ENCODE measurements around the gene PGD. TPM values are rescaled to one million over a fixed set of nuclear protein-coding genes. Genes with fewer than 3 reads are reported as not detected.
"Not testable (repeated sequence)": the region's sequence is repeated elsewhere in the genome, so short reads cannot be mapped to it uniquely, and the experiment has no call there.

PGD gene
- total RNA-seq, 3 donors from 2014 or later (not counting 1 experiment from before 2014, with no cell fraction given) = 35.8 to 113 (median 39.8) TPM

- Mint-ChIP-seq H3K4me3 (no peak overlapping the region), H3K36me3 (peaks cover 13% of the 10 kb centered on the region), H3K4me1 (no peaks in the 10 kb centered on the region), H3K27ac (peak overlapping the region in 1 of 2 donors; percentile 56), H3K27me3 (ENCODE audit: low read depth in 2 of 2) (no peaks in the 10 kb centered on the region), H3K9me3 (no peaks in the 10 kb centered on the region)
- TF ChIP-seq, protein P1, sequence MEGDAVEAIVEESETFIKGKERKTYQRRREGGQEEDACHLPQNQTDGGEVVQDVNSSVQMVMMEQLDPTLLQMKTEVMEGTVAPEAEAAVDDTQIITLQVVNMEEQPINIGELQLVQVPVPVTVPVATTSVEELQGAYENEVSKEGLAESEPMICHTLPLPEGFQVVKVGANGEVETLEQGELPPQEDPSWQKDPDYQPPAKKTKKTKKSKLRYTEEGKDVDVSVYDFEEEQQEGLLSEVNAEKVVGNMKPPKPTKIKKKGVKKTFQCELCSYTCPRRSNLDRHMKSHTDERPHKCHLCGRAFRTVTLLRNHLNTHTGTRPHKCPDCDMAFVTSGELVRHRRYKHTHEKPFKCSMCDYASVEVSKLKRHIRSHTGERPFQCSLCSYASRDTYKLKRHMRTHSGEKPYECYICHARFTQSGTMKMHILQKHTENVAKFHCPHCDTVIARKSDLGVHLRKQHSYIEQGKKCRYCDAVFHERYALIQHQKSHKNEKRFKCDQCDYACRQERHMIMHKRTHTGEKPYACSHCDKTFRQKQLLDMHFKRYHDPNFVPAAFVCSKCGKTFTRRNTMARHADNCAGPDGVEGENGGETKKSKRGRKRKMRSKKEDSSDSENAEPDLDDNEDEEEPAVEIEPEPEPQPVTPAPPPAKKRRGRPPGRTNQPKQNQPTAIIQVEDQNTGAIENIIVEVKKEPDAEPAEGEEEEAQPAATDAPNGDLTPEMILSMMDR (IDR thresholded peaks at IDR 0.05) = no peak
- H3K27me3 ChIP-seq (ENCODE audit: control insufficient read depth, insufficient read depth, low read length) = no peaks in the 10 kb centered on the region
- peaks cover 29% of the 10 kb centered on the region for H3K36me3 ChIP-seq (ENCODE audit: control insufficient read depth, insufficient read depth, low read length)
- DNase-seq (no peak), ATAC-seq (no peak)
- no peak overlapping the region for H3K4me3 ChIP-seq (ENCODE audit: low read length)
- no peaks in the 10 kb centered on the region for H3K4me1 ChIP-seq (ENCODE audit: control insufficient read depth, insufficient read depth, low read length)
- H3K27ac ChIP-seq (ENCODE audit: low read length) = no peak overlapping the region
- WGBS (ENCODE audit: insufficient coverage) = 89% methylated on average over 15 of the region's 15 CpGs
- intact Hi-C loops (cut with micrococcal nuclease) = no loop called here
- H3K9me3 ChIP-seq (ENCODE audit: control insufficient read depth, insufficient read depth, low read length) = no peaks in the 10 kb centered on the region
Observed at GRCh38 chr1:10419351-10419750, 20.5 kb downstream of the PGD start.

- Histone ChIP-seq H3K27ac (ENCODE audit: low read length) (no peak overlapping the region), H3K36me3 (ENCODE audit: control insufficient read depth, insufficient read depth, low read length) (peaks cover 23% of the 10 kb centered on the region), H3K4me1 (ENCODE audit: control insufficient read depth, insufficient read depth, low read length) (no peaks in the 10 kb centered on the region), H3K27me3 (ENCODE audit: control insufficient read depth, insufficient read depth, low read length) (no peaks in the 10 kb centered on the region), H3K9me3 (ENCODE audit: control insufficient read depth, insufficient read depth, low read length) (no peaks in the 10 kb centered on the region), H3K4me3 (ENCODE audit: low read length) (no peak overlapping the region)
- Mint-ChIP-seq H3K27me3 (ENCODE audit: low read depth in 2 of 2) (no peaks in the 10 kb centered on the region), H3K36me3 (peaks cover 13% of the 10 kb centered on the region), H3K4me3 (no peak overlapping the region), H3K9me3 (no peaks in the 10 kb centered on the region), H3K4me1 (no peaks in the 10 kb centered on the region), H3K27ac (no peak overlapping the region)
- TF ChIP-seq, protein P1 (IDR thresholded peaks at IDR 0.05) = no peak
- DNase-seq (no peak), ATAC-seq (no peak)
- WGBS (ENCODE audit: insufficient coverage) = 92% methylated on average over 5 of the region's 5 CpGs
- intact Hi-C loops (cut with micrococcal nuclease) = loop anchor here (10.0 kb wide), 1 partner anchor 927 kb away; no protein-coding TSS in a partner anchor
Observed at GRCh38 chr1:10421637-10422036, 22.8 kb downstream of the PGD start.

GRCh38 chr1:10424034-10424433 lies 25.2 kb downstream of the PGD start:
- H3K4me1 Mint-ChIP-seq = peaks cover 0 to 4% of the 10 kb centered on the region in 2 donors
- H3K36me3 Mint-ChIP-seq = peaks cover 13% of the 10 kb centered on the region
- H3K27me3 Mint-ChIP-seq (ENCODE audit: low read depth in 2 of 2) = no peaks in the 10 kb centered on the region
- H3K27ac Mint-ChIP-seq = no peak overlapping the region
- Histone ChIP-seq H3K4me1 (ENCODE audit: control insufficient read depth, insufficient read depth, low read length) (no peaks in the 10 kb centered on the region), H3K27ac (ENCODE audit: low read length) (no peak overlapping the region), H3K4me3 (ENCODE audit: low read length) (no peak overlapping the region), H3K9me3 (ENCODE audit: control insufficient read depth, insufficient read depth, low read length) (no peaks in the 10 kb centered on the region), H3K27me3 (ENCODE audit: control insufficient read depth, insufficient read depth, low read length) (no peaks in the 10 kb centered on the region), H3K36me3 (ENCODE audit: control insufficient read depth, insufficient read depth, low read length) (peaks cover 10% of the 10 kb centered on the region)
- TF ChIP-seq, protein P1 (IDR thresholded peaks at IDR 0.05) = no peak
- intact Hi-C loops (cut with micrococcal nuclease) = loop anchor here (10.0 kb wide), 1 partner anchor 929 kb away; no protein-coding TSS in a partner anchor
- ATAC-seq = no peak
- WGBS (ENCODE audit: insufficient coverage) = 88% methylated on average over 9 of the region's 9 CpGs
- no peaks in the 10 kb centered on the region for H3K9me3 Mint-ChIP-seq
- no peak overlapping the region for H3K4me3 Mint-ChIP-seq
- no peak for DNase-seq

- Histone ChIP-seq H3K4me3 (ENCODE audit: low read length) (no peak overlapping the region), H3K27me3 (ENCODE audit: control insufficient read depth, insufficient read depth, low read length) (no peaks in the 10 kb centered on the region), H3K27ac (ENCODE audit: low read length) (no peak overlapping the region), H3K9me3 (ENCODE audit: control insufficient read depth, insufficient read depth, low read length) (no peaks in the 10 kb centered on the region), H3K4me1 (ENCODE audit: control insufficient read depth, insufficient read depth, low read length) (peaks cover 2% of the 10 kb centered on the region), H3K36me3 (ENCODE audit: control insufficient read depth, insufficient read depth, low read length) (peaks cover 6% of the 10 kb centered on the region)
- no peaks in the 10 kb centered on the region for H3K9me3 Mint-ChIP-seq
- no peak overlapping the region for H3K4me3 Mint-ChIP-seq
- WGBS (ENCODE audit: insufficient coverage) = 94% methylated on average over 6 of the region's 8 CpGs
- ATAC-seq = no peak
- DNase-seq = no peak
- TF ChIP-seq, protein P1 (IDR thresholded peaks at IDR 0.05) = no peak
- H3K27me3 Mint-ChIP-seq (ENCODE audit: low read depth in 2 of 2) = no peaks in the 10 kb centered on the region
- intact Hi-C loops (cut with micrococcal nuclease) = loop anchor here (10.0 kb wide), 1 partner anchor 930 kb away; no protein-coding TSS in a partner anchor
- H3K27ac Mint-ChIP-seq = no peak overlapping the region
- peaks cover 2 to 4% of the 10 kb centered on the region in 2 donors for H3K4me1 Mint-ChIP-seq
- H3K36me3 Mint-ChIP-seq = peaks cover 7% of the 10 kb centered on the region
Observed at GRCh38 chr1:10424651-10425050, 25.8 kb downstream of the PGD start.

DNA sequence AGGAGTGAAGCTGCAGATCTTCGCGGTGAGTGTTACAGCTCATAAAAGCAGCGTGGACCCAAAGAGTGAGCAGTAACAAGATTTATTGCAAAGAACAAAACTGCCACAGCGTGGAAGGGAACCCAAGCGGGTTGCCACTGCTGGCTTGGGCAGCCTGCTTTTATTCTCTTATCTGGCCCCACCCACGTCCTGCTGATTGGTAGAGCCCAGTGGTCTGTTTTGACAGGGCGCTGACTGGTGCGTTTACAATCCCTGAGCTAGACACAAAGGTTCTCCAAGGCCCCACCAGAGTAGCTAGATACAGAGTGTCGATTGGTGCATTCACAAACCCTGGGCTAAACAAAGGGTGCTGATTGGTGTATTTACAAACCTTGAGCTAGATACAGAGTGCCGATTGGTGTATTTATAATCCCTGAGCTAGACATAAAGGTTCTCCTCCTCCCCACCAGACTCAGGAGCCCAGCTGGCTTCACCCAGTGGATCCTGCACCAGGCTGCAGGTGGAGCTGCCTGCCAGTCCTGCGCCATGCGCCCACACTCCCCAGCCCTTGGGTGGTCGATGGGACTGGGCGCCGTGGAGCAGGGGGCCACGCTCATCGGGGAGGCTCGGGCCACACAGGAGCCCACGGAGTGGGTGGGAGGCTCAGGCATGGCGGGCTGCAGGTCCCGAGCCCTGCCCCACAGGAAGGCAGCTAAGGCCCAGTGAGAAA lies 27.1 kb downstream of the PGD start:
- intact Hi-C loops (cut with micrococcal nuclease) = loop anchor here (10.0 kb wide), 1 partner anchor 931 kb away; no protein-coding TSS in a partner anchor
- not testable (repeated sequence) for H3K27me3 Mint-ChIP-seq (ENCODE audit: low read depth in 2 of 2); H3K9me3 Mint-ChIP-seq; H3K27ac ChIP-seq (ENCODE audit: low read length); ATAC-seq; H3K27me3 ChIP-seq (ENCODE audit: control insufficient read depth, insufficient read depth, low read length); H3K4me3 ChIP-seq (ENCODE audit: low read length); H3K36me3 ChIP-seq (ENCODE audit: control insufficient read depth, insufficient read depth, low read length); H3K4me3 Mint-ChIP-seq; H3K36me3 Mint-ChIP-seq; H3K27ac Mint-ChIP-seq; H3K9me3 ChIP-seq (ENCODE audit: control insufficient read depth, insufficient read depth, low read length); DNase-seq
- whole genome bisulfite sequencing (ENCODE audit: insufficient coverage) = 86% methylated on average over 21 of the region's 21 CpGs
- peaks cover 12% of the 10 kb centered on the region for H3K4me1 ChIP-seq (ENCODE audit: control insufficient read depth, insufficient read depth, low read length)
- H3K4me1 Mint-ChIP-seq = peaks cover 13 to 14% of the 10 kb centered on the region in 2 donors
